ENCODE data around the gene FAM120B.
A peak's percentile ranks its signal among the peaks of the same experiment; 100 is the strongest.

FAM120B gene

GRCh38 chr6:170267688-170268087 is 38.9 kb upstream of the FAM120B start:
- DNase-seq (ENCODE audit: low spot score in 2 of 2) (no peak), ATAC-seq (replicated peaks; ENCODE audit: extremely low read depth, poor library complexity, severe bottlenecking) (no peak)
- Mint-ChIP-seq H3K4me1 (peaks cover 15% of the 10 kb centered on the region), H3K27me3 (peaks cover 57% of the 10 kb centered on the region), H3K36me3 (ENCODE audit: insufficient read depth) (peaks cover 7% of the 10 kb centered on the region), H3K9me3 (no peaks in the 10 kb centered on the region), H3K27ac (ENCODE audit: low read depth) (no peak overlapping the region), H3K4me3 (no peak overlapping the region)

GRCh38 chr6:170268216-170269129 is 38.1 kb upstream of the FAM120B start:
- H3K4me1 Mint-ChIP-seq = peaks cover 17% of the 10 kb centered on the region
- DNase-seq (ENCODE audit: low spot score in 2 of 2) (no peak), ATAC-seq (replicated peaks; ENCODE audit: extremely low read depth, poor library complexity, severe bottlenecking) (no peak)
- peaks cover 51% of the 10 kb centered on the region for H3K27me3 Mint-ChIP-seq
- H3K9me3 Mint-ChIP-seq = no peaks in the 10 kb centered on the region
- no peak overlapping the region for H3K4me3 Mint-ChIP-seq
- H3K36me3 Mint-ChIP-seq (ENCODE audit: insufficient read depth) = peaks cover 7% of the 10 kb centered on the region
- H3K27ac Mint-ChIP-seq (ENCODE audit: low read depth) = no peak overlapping the region

DNA sequence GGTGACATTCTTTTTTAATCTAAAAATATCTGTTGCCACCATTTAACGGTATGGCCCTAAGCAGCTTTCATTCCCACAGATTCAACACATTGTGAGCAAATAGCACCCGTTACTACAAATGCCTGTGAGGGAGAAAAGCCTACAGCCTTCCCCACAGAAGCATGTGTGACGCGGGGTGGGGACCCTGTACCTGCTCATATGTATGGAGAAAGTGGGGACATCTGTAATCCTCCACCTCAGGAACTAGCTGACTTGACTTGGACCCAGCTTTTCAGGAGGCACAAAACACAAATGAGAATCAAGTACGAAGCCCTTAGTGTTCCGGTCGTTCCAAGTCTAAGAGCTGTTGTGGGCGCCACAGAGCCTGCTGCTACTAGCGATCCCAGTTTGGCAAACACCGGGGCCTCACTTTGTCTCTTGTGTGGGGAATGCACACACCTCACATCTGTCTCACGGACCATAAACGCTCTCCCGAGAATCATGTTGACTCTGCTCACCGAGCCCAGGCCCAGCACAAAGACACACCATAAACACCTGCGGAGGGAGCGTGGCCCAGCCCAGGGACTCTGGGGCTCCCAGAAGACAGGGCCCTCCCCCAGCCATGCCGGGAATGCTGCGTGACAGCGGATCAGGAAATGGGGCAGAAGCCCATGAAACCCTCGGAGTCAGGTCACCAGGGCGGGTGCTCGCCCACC is 37.3 kb upstream of the FAM120B start:
- H3K36me3 Mint-ChIP-seq (ENCODE audit: insufficient read depth) = peaks cover 7% of the 10 kb centered on the region
- no peak for DNase-seq (ENCODE audit: low spot score in 2 of 2)
- no peaks in the 10 kb centered on the region for H3K9me3 Mint-ChIP-seq
- no peak overlapping the region for H3K27ac Mint-ChIP-seq (ENCODE audit: low read depth)
- H3K27me3 Mint-ChIP-seq = peaks cover 51% of the 10 kb centered on the region
- peaks cover 21% of the 10 kb centered on the region for H3K4me1 Mint-ChIP-seq
- no peak overlapping the region for H3K4me3 Mint-ChIP-seq
- ATAC-seq (replicated peaks; ENCODE audit: extremely low read depth, poor library complexity, severe bottlenecking) = no peak

DNA sequence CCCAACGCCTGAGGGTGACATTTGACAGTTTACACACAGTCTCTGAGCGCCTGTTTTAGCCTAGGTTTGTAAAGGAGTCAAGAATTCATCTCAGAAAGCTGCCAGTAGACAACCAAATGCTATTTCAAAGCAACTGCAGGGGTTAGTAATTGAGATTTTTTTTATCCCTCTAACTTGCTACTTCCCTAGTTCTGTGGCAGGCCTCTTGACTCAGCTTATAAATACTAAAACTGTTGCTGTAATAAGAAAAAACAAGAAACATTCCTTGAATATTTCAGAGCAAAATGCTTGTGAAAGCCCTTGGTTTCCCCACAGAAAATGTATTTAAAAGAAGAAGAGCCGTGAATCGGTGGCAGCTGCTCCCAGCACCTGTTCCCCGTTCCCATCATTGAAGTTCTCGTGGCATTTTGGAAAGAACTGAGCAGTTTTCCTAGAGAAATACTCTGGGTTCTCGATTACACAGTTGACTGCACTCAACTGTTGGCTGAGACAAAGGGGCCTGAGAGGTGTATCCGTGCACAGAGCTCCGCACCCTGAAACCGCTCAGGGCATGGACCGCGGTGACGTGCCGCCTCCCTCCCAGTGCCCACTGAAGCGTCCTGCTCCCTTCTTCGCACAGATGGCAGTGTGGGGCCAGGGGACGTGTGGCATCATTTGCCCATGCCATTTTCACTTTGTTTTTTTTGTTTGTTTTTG is 36.6 kb upstream of the FAM120B start:
- Mint-ChIP-seq H3K4me3 (no peak overlapping the region), H3K4me1 (peaks cover 21% of the 10 kb centered on the region), H3K27ac (ENCODE audit: low read depth) (no peak overlapping the region), H3K27me3 (peaks cover 44% of the 10 kb centered on the region), H3K36me3 (ENCODE audit: insufficient read depth) (peaks cover 7% of the 10 kb centered on the region), H3K9me3 (no peaks in the 10 kb centered on the region)
- ATAC-seq (replicated peaks; ENCODE audit: extremely low read depth, poor library complexity, severe bottlenecking) (no peak), DNase-seq (ENCODE audit: low spot score in 2 of 2) (no peak)

DNA sequence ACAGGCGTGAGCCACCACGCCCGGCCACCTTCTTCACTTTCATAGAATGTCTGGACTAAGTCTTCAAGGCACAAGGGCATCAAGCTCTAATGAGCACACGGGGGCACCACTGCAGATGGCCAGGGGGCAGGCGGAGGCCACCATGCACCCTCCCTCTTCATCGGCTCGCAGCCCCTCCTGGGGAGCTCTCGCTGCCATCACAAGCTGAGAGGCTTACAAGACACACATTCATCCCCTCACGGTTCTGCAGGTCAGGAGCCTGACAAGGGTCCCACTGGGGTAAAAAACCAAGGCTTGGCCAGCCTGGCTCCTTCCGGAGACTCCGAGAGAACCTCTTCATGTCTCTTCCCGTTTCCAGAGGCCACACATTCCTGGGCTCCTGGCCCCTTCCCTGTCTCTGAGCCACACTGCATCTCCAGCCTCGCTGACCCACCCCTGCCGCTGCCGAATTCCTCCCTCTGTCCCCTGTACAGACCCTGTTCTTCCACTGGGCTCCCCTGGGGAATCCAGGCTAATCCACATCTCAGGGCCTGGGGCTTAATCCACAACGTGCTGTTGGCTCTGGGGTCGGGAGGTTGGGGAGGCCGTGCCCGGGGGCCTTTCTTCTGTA is 35.5 kb upstream of the FAM120B start:
- Mint-ChIP-seq H3K9me3 (no peaks in the 10 kb centered on the region), H3K4me1 (peaks cover 21% of the 10 kb centered on the region), H3K4me3 (peak overlapping the region; percentile 85), H3K27ac (ENCODE audit: low read depth) (no peak overlapping the region), H3K27me3 (peaks cover 34% of the 10 kb centered on the region), H3K36me3 (ENCODE audit: insufficient read depth) (peaks cover 7% of the 10 kb centered on the region)
- ATAC-seq (replicated peaks; ENCODE audit: extremely low read depth, poor library complexity, severe bottlenecking) = no peak
- no peak for DNase-seq (ENCODE audit: low spot score in 2 of 2)

- peak; percentile 51 to 82 for DNase-seq (ENCODE audit: low spot score in 2 of 2)
- Mint-ChIP-seq H3K4me3 (peak overlapping the region; percentile 85), H3K27ac (ENCODE audit: low read depth) (peak overlapping the region; percentile 92)
Observed at GRCh38 chr6:170271771-170272314, 34.7 kb upstream of the FAM120B start.

GRCh38 chr6:170272341-170273065 is 34.1 kb upstream of the FAM120B start:
- Mint-ChIP-seq H3K36me3 (ENCODE audit: insufficient read depth) (peaks cover 7% of the 10 kb centered on the region), H3K4me1 (peaks cover 21% of the 10 kb centered on the region), H3K27me3 (peaks cover 30% of the 10 kb centered on the region), H3K9me3 (no peaks in the 10 kb centered on the region), H3K27ac (ENCODE audit: low read depth) (peak overlapping the region; percentile 92), H3K4me3 (peak overlapping the region; percentile 85)
- ATAC-seq (replicated peaks; ENCODE audit: extremely low read depth, poor library complexity, severe bottlenecking) (no peak), DNase-seq (ENCODE audit: low spot score in 2 of 2) (no peak)

More at GRCh38 chr6:170271771-170272314, 34.7 kb upstream of the FAM120B start:
- H3K36me3 Mint-ChIP-seq (ENCODE audit: insufficient read depth) = peaks cover 7% of the 10 kb centered on the region
- peak; percentile 96 for ATAC-seq (replicated peaks; ENCODE audit: extremely low read depth, poor library complexity, severe bottlenecking)
- no peaks in the 10 kb centered on the region for H3K9me3 Mint-ChIP-seq
- H3K27me3 Mint-ChIP-seq = peaks cover 30% of the 10 kb centered on the region
- peaks cover 21% of the 10 kb centered on the region for H3K4me1 Mint-ChIP-seq

GRCh38 chr6:170273191-170273590 is 33.4 kb upstream of the FAM120B start:
- Mint-ChIP-seq H3K9me3 (no peaks in the 10 kb centered on the region), H3K27ac (ENCODE audit: low read depth) (no peak overlapping the region), H3K27me3 (peaks cover 24% of the 10 kb centered on the region), H3K36me3 (ENCODE audit: insufficient read depth) (peaks cover 7% of the 10 kb centered on the region), H3K4me1 (peaks cover 23% of the 10 kb centered on the region), H3K4me3 (peak overlapping the region; percentile 85)
- ATAC-seq (replicated peaks; ENCODE audit: extremely low read depth, poor library complexity, severe bottlenecking) (no peak), DNase-seq (ENCODE audit: low spot score in 2 of 2) (no peak)

DNA sequence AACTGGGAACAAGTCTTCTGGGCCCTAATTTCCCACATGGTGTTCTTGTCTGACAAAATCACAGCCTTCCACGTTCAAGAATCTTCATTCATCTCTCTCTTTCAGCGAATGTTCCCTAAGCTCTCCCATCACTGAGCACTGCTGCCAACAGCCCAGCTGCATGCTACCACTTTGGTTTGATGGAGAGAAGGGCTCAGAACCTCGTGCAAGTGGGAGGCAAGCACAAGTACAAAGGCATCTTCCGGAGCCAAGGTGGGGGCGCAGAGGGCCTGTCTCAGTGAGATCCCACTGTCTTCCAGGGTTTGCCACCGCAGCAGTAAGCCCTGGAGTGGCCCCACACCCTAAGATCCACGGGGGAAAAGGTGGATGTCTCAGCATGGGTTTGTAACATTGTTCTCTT is 32.9 kb upstream of the FAM120B start:
- peak overlapping the region; percentile 20 for H3K4me3 Mint-ChIP-seq
- DNase-seq (ENCODE audit: low spot score in 2 of 2) (no peak), ATAC-seq (replicated peaks; ENCODE audit: extremely low read depth, poor library complexity, severe bottlenecking) (no peak)
- no peak overlapping the region for H3K27ac Mint-ChIP-seq (ENCODE audit: low read depth)
- peaks cover 27% of the 10 kb centered on the region for H3K4me1 Mint-ChIP-seq
- H3K36me3 Mint-ChIP-seq (ENCODE audit: insufficient read depth) = peaks cover 7% of the 10 kb centered on the region
- no peaks in the 10 kb centered on the region for H3K9me3 Mint-ChIP-seq
- H3K27me3 Mint-ChIP-seq = peaks cover 21% of the 10 kb centered on the region

GRCh38 chr6:170274713-170275560 is 31.6 kb upstream of the FAM120B start:
- Mint-ChIP-seq H3K36me3 (ENCODE audit: insufficient read depth) (peaks cover 7% of the 10 kb centered on the region), H3K4me3 (peak overlapping the region; percentile 13), H3K27ac (ENCODE audit: low read depth) (no peak overlapping the region), H3K27me3 (peaks cover 26% of the 10 kb centered on the region), H3K9me3 (no peaks in the 10 kb centered on the region), H3K4me1 (peaks cover 40% of the 10 kb centered on the region)
- ATAC-seq (replicated peaks; ENCODE audit: extremely low read depth, poor library complexity, severe bottlenecking) (no peak), DNase-seq (ENCODE audit: low spot score in 2 of 2) (no peak)
